Measurements from ENCODE around the gene SREBF2.

Gene SREBF2

GRCh38 chr22:41909310-41910049 lies 76.6 kb downstream of the SREBF2 start:
- DNase-seq = no peak

DNA sequence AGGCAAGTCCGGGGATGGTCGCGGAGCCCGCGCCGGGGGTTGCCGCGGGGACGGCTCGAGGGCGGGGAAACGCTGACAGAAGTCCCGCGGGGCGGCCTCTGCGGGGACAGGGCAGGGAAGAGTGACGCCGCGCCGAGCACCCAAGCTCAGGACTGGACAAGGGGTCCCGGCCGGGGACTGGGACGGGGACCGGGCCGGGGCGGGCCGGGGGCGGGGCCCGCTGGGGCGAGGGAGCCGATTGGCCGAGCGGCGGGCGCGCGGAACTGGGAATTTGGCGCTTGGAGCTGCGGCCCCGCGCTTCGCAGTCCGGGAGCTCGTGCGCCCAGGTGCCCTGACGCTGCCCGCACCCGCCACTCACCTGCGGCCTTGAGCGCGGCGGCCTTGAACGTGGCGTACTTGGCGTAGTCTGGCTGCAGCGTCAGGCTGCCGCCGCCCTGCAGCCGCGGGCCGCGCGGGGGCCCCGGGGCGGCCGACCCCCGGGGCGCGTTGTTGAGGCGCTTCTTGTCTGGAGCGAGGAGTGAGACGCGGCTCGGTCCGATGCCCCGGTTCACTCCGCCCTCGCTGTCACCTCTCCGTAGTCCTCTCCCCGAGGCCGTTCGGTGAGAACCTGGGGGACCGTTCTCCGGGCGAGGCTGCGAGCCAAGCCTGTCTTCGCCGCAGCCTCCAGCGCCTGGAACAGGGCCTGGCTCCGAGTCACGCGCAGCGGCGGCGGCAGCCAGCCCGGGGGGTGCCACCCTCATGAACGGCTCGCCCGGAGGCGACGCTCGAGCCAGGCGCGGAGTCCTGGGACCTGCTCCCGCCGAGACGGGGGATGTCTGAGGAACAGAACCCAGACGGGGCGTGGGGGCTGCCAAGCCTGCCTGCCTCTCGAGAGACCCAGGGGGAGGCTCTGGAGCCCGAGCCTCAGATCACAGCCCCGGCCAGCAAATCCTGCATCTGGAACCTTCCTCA lies 77.4 kb downstream of the SREBF2 start:
- DNase-seq = no peak

- no peak for DNase-seq
Observed at GRCh38 chr22:41911001-41911611, 78.2 kb downstream of the SREBF2 start.

DNA sequence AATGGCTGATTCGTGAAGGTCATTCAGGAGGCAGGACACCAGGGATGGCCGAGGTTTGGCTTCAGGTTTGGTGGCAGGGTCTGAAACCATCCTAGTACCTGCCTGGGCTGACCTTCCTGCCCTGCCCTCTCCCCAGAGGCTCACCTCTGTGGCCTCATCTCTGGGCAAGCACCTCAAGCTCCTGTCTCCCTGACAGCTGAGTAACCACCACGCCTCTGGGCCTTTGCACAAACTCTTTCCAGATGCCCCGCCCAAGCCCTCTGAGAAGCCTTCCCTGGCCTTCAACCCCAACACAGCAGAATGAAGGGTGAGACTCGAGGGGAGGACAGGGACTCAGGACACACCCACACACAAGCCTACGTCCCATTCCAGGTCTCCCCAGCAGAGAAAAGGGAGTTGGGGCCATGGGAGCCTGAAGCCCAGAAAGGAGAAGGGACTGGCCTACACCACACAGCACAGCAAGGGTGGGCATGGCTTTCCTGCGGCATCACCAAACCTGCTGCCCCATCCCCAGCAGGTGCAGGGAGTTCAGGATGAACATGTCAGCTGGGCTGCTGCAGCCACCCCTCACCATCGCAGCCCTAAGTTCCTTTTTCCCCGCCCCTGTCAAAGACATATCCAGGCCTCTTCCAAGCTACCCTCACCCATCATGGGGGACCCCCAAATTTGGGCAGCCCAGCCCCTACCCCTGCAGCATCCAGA lies 79.6 kb downstream of the SREBF2 start:
- no peak for DNase-seq

DNA sequence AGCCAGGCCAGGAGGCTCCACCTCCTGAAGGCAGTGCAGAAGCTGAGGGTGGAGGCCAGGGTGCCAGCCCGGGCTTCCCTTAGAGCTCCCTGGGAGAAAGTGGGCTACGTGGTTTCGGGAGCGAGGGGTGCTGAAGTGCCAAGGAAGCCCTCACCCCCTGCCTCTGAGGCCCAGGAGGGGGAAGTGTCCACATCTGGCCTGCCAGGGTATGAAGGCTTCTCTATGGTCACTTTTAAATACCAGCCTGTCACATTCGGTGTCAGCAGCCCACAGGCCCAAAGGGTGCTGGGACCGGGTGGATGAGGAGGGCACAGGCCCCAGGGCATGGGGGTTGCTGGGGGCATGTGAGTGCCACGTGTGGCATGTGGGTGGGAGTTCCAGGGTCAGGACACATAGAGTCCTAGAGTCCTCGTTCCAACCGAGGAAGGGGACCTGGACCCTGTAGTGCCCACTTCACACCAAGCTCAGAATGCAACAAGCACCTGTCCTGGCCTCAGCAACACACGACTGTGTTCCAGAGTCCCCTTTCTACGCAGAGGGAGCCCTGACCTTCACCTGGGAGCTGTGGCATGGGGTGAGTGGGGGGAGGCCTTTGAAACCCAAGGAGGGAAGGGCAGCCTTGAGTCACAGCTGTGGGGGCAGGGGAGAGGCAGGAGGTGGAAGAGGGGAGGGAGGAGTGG lies 80.3 kb downstream of the SREBF2 start:
- no peak for DNase-seq

DNA sequence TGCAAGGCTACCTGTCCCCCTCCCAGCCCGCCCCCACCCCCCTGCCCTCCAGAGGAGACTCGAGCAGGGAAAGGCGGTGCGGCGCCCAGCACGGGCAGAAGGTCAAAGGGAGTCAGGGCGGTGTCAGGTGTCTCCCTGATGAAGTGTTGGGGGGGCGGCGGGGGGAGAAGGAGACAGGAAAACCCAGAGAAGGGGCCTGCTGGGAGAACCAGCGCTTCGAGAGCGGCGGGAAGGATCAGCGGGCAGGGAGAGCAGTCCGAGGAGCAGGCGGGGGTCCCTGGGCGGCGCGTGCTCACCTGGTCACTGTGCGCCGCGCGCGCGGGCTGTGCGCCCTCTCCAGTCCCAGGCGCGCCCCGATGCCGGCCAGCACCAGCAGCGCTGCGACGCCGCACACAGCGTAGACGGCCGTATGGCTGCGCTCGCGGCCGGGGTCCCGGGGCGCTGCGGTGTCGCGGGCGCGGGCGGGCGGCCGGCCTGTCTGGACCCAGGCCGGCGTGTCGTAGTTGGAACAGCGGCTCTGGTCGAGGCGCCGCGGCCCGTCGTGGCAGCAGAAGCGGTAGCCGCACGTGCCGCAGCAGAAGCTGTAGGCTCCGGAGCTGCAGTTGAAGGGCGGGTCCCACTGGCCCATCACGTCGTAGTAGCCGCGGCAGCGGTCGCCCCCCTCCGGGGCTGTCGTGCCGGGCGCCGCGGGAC lies 81.1 kb downstream of the SREBF2 start:
- no peak for DNase-seq

DNA sequence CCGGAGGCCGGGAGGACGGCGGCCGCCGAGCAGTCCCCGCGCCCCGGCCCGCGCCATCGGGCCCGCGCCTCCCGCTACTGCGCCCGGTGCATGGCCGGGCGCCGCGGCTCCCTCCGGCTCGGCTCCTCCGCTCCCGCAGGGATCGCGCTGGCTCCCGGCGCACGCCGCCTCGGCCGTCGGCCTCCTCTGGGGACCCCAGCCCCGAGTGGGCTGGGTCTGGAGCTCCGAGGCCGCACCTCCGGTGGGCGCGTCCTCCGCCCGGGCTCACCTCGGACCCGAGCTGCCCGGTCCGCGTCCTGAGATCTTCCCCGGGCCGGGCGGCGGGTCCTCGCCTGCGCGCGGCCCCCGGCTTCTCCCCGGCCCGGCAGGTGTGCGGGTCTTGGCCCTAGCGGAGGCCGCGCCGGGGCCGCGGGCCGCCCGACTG lies 81.7 kb downstream of the SREBF2 start:
- no peak for DNase-seq

DNA sequence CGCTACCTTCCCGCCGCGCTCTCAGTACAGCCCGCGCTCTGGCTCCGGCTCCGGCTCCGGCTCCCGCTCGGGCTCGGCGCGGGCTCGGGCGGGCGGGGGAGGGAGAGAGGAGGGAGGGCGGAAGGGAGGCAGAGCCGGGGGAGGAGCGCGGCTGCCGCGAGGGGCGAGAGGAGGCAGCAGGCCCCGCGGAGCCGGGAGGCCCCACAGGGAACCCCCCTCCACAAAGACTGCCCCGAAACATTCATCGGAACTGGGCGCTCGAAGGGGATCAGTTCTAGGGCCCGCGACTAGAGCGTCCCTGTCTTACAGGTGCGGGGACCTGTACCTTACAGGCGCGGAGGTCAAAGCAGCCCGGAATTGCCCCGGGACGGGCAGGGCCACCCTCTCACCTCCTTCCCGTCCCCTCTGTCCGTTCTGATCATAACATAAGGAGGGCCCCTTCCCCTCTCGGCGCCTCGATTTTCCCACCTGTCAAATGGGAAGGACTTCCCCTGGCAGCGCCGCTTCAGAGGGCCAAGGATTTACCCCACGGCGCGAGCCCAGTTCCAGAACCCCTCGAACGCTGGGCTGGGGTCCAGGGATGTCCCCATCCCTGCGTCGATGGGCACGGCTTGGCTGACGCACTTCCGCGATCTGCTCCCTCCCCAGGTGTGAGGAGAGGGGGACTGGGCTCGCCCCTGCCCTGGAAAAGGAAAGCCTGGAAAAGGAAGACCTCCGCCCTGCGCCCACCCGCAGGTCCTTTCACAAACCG lies 82.3 kb downstream of the SREBF2 start, which contains the start of gene SHISA8:
TSS of gene SHISA8 (minus strand) at position 40 of the 751 bp plus-strand sequence. CDS start 407 bp downstream, outside the sequence.
- peak; percentile 50 for DNase-seq

DNA sequence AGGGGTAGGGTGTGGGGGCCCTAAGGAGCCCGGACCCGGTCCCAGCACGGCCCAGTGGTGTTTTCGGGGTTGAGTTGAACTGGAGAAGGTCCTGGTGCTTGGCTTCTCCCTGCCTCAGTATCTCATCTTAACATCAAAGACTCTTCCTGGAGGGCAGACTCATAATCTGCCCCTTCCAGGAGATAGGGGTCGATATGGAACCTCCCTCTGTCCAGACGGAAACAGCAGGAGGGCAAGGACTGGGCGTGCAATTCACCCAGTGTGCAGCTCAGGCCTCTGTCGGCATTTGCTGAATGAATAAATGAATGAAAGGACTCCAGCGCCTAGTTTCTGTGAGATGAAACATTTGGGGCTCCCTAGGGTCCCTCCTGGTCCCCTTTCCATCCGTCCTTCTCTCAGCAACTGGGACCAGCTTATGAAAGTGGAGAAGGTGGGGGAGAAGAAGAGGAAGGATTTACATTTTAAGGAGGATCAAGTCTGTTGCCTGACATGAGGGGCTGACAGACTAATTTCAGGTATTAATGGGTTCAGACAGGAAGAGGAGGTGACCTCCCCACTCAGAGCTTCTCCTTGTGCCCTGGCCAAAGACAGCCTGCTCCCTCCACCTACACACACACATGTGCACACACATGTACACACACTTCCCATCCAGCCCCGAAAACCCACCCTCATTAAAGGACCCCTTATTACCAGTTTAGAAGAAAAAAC lies 83.0 kb downstream of the SREBF2 start:
- no peak for DNase-seq

DNA sequence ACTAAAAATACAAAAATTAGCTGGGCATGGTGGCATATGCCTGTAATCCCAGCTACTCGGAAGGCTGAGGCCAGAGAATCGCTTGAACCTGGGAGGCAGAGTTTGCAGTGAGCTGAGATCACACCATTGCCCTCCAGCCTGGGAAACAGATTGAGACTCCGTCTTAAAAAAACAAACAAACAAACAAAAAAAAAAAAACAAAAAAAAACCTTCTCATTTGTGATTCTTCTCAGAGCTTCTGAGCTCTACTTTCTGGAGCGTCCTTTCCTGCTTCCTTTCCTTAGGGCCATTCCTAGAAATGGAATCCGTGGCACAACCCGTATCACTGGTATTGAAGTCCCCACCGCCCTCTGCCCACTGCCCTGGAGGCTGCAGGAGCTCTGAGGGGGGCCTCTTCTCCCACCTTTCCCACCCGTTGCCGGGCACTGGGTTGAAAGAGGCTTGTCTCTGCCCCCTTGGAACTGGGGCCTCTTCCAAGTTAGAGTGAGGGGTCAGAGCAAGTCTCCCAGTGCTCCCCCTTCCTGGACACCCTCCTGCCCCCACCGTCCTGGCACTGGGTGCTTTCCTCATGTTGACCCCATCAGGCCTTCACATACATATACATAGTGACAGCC lies 83.9 kb downstream of the SREBF2 start:
- DNase-seq = no peak

DNA sequence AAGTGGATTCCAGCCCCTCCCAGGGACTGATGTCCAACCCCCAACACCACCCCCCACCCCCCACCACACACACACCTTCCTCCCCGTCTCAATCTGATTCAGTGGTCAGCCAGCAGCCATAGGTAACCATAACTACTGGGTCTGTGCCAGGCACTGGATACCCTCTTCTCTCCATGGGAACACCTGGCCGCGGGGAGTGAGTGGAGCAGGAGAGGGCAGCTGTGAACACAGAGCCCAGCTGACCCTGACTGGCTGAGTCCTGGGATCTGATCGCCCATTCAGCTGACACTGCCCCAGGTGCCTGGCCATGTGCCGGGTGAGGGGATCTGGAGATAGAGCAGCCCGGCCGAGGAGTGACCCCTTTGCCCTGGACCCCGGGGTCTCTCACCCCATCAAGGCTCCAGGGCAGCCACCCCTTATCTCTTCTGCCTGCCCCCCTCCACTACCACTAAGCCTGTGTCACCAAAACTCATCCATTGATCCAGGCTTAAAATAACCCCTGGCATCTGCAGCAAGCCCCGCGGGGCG lies 84.5 kb downstream of the SREBF2 start:
- no peak for DNase-seq

DNA sequence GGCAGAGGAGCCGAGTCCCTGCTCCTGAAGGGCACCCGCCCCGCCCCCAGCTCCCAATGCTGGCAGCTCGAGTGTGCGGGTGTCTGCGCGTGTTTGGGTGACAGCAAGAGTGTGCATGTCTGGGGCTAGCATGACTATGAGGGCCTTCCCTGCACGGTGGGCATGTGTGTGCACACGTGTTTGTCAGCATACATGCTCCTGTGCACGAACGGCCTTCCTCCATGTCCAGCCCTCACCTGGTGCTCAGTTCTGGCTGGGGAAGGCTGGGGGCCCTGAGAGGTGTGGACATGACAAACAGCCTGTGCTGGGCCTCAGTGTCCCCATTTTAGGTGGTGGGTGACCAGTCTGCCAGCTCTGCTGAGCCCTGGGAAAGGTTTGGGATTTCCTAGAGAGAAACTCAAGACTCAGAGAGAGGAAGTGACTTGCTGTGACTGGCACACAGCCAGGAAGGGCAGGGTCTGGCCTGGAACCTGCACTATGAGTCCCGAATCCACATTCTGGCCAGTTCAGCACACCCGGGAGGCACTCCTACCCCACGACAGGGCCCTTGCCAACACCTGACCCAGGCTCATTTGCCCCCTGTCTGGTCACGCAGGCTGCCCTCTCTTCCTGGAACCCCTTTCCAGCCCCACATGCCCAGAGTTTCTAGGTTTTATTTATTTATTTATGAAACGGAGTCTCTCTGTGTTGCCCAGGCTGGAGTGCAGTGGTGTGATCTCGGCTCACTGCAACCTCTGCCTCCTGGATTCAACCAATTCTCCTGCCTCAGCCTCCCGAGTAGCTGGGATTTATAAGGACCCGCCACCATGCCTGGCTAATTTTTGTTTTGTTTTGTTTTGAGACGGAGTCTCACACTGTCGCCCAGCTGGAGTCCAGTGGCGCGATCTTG lies 85.2 kb downstream of the SREBF2 start:
- no peak for DNase-seq

DNA sequence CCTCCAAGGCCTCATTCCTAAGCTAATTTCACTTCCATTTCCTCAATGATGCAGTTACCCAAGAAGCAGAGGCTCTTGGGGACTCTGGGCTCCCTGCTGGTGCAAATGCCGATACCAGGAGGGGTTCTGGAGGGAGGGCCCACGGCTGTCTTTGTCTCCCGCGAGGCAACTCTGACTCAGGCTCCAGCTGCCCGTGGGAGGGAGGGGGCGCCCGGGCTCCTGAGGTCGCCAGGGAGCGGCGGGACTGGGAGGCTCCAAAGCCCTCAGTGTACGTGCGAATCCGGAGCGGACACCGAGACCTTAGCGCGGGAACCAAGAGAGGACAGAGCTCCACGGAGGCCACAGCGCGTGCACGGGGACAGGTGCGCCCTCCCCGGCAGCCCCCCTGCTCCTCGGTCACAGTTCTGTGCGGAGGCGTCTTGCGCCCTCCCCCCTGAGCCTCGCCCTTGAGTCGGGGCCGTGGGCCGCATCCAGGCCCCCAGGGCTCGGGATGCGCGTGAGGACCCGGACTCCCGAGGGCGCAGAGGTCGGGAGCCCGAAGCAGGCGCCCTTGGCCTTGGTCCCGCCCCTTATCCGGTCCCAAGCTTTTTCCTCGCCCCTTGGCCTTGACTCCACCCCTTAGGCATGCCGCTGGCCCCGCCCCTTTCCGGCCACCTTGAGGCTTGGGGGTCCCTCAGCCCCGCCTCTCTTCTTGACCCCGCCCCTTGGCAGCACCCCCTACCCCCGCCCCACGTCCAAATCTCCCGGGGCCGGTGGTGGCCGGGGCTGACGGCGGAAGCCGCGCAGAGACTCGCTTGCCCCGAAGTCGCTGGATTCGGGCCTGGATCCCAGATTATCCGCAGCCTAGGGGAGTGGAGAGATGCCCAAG lies 86.7 kb downstream of the SREBF2 start:
- peak; percentile 42 for DNase-seq

GRCh38 chr22:41920271-41920976 lies 87.5 kb downstream of the SREBF2 start:
- DNase-seq = no peak

GRCh38 chr22:41922328-41922727 lies 89.4 kb downstream of the SREBF2 start:
- no peak for DNase-seq

DNA sequence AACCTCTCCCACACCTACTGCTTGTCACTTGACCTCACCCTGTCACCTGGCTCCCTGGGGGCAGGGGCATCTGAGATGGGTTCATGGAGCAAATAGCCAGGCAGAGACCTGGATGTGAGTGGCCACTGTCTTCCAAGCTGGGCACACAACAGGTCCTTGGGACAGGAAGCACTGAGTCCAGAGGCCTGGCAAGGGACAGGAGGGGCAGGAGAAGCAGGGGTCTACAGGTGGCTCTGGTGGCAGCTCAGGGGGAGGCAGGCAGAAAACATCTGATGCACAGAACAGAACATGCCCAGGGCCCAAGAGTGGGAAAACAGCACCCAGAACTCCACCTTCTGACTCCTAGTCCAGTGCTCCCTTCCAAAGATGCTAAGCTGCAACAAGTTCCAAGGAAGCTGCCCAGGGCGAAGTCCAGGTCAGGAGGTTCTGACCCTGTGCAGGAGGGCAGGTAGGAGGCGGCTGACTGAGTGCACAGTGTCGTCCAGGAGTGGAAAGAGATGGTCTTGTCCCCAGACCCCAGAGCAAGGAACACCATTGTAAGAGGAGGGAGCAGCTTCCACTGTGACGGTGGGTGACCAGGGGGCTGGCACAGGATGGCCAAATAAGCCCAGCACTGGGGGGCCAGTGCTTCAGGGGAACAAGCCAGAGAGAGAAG lies 90.2 kb downstream of the SREBF2 start:
- DNase-seq = no peak
